HCT116 (cell line): ENCODE results near the gene TTBK1. TPM values are rescaled to one million over a fixed set of nuclear protein-coding genes. Genes with fewer than 3 reads are reported as not detected.

ENCODE experiments used
- ATAC-seq: fragments of 200-7000 bp; cut with Tn5 transposase; 2 replicates; pipeline ENCODE4 v1.9.1; 2020; ENCODE audit warnings: mild to moderate bottlenecking, moderate library complexity
- BruUV-seq: library from RNA; stranded (reverse); fragments of 400-500 nt; replicated peaks from 2 replicates; lab custom pipeline; 2021; lab: Mats Ljungman, UMichigan
- CTCF ChIA-PET: fragments of 300-600 bp; sonication (Branson Sonifier 250); formaldehyde crosslinking; loops from one replicate; lab custom pipeline; 2021; ENCODE audit warnings: antibody characterized with exemption; lab: Charles Lee
- POLR2A ChIA-PET: fragments of 300-600, 350-600 bp; sonication (Branson Sonifier 250); formaldehyde crosslinking; loops from one replicate; lab custom pipeline; 2021; ENCODE audit warnings: antibody characterized with exemption; lab: Charles Lee
- RAD21 ChIA-PET, 2 experiments: fragments of 300-600 bp; sonication (Branson Sonifier 250); formaldehyde crosslinking; loops; one replicate each; lab custom pipeline; 2023; ENCODE audit warnings: low total read pairs in 2 of 2; ENCODE audit not compliant: uncharacterized antibody in 2 of 2, unreplicated experiment in 2 of 2, low non-redundant PET in 1 of 2; lab: Charles Lee
- DNase-seq: peaks from one replicate; pipeline ENCODE4 v3.0.0-alpha.2; 2010; ENCODE audit warnings: low read depth, low spot score
- H2AFZ ChIP-seq: fragments of 200-600 bp; shearing (Covaris generic), sonication (generic); 2 replicates; pipeline ENCODE4 v1.6.1; 2017; ENCODE audit warnings: low read depth, mixed run types, mixed read lengths, antibody characterized with exemption, low read length; ENCODE audit not compliant: poor library complexity, severe bottlenecking
- H3K27ac ChIP-seq: 2 replicates; pipeline ENCODE4 v1.5.1; 2012; ENCODE audit warnings: low read depth, low read length
- H3K27me3 ChIP-seq: fragments of 200-600 bp; sonication (generic); 2 replicates; pipeline ENCODE4 v1.6.1; 2016; ENCODE audit warnings: mixed run types, low read length, mixed read lengths; ENCODE audit not compliant: insufficient read depth
- H3K36me3 ChIP-seq, 2 experiments: fragments of 200-500 bp in 1 of 2; fragments of 200-600 bp in 1 of 2; sonication (Bioruptor generic) in 1 of 2; sonication (generic) in 1 of 2; 2 replicates each; pipeline versions ENCODE4 v1.5.1 to v1.6.1; 2014 to 2016; ENCODE audit warnings: low read length in 2 of 2, inconsistent platforms in 1 of 2, mixed read lengths in 1 of 2, mixed run types in 1 of 2; ENCODE audit not compliant: insufficient read depth in 2 of 2, control insufficient read depth in 1 of 2
- H3K4me1 ChIP-seq, 2 experiments: fragments of 200-600 bp in 1 of 2; sonication (generic) in 1 of 2; 2 replicates each; pipeline versions ENCODE4 v1.5.1 to v1.6.1; 2012 to 2017; ENCODE audit warnings: low read length in 2 of 2, inconsistent platforms in 1 of 2, mild to moderate bottlenecking in 1 of 2, mixed read lengths in 1 of 2, mixed run types in 1 of 2, moderate library complexity in 1 of 2; ENCODE audit not compliant: insufficient read depth in 2 of 2, control insufficient read depth in 1 of 2
- H3K4me2 ChIP-seq: fragments of 200-600 bp; sonication (generic); 2 replicates; pipeline ENCODE4 v1.6.1; 2017; ENCODE audit warnings: mixed run types, low read length, mixed read lengths
- H3K4me3 ChIP-seq, 2 experiments: fragments of 200-600 bp in 1 of 2; sonication (generic) in 1 of 2; replicated peaks in 1 of 2; 2 replicates each; pipeline ENCODE4 v1.5.1; 2011 to 2016; ENCODE audit warnings: low read length in 2 of 2, control low read depth in 1 of 2, low read depth in 1 of 2, mild to moderate bottlenecking in 1 of 2, mixed read lengths in 1 of 2, mixed run types in 1 of 2
- H3K79me2 ChIP-seq: fragments of 200-600 bp; sonication (generic); 2 replicates; pipeline ENCODE4 v1.6.1; 2017; ENCODE audit warnings: mild to moderate bottlenecking, mixed run types, low read length, moderate library complexity, mixed read lengths; ENCODE audit not compliant: insufficient read depth
- H3K9ac ChIP-seq: fragments of 200-600 bp; sonication (generic); 2 replicates; pipeline ENCODE4 v1.6.1; 2016; ENCODE audit warnings: low read length, mixed read lengths
- H3K9me2 ChIP-seq: fragments of 200-600 bp; sonication (generic), shearing (Covaris generic); 2 replicates; pipeline ENCODE4 v1.6.1; 2017; ENCODE audit warnings: mixed run types, mild to moderate bottlenecking, moderate library complexity; ENCODE audit not compliant: insufficient read depth
- H3K9me3 ChIP-seq, 2 experiments: fragments of 200-500 bp in 1 of 2; fragments of 200-600 bp in 1 of 2; sonication (Bioruptor generic) in 1 of 2; sonication (generic) in 1 of 2; 2 replicates each; pipeline ENCODE4 v1.6.1; 2014 to 2017; ENCODE audit warnings: low read length in 2 of 2, mixed read lengths in 2 of 2, inconsistent platforms in 1 of 2, low read depth in 1 of 2, mild to moderate bottlenecking in 1 of 2, mixed run types in 1 of 2, moderate library complexity in 1 of 2; ENCODE audit not compliant: control insufficient read depth in 1 of 2, insufficient read depth in 1 of 2
- H4K20me1 ChIP-seq: fragments of 200-600 bp; sonication (generic), shearing (Covaris generic); 2 replicates; pipeline ENCODE4 v1.6.1; 2017; ENCODE audit warnings: mixed run types, mild to moderate bottlenecking, moderate library complexity; ENCODE audit not compliant: insufficient read depth
- CEBPB ChIP-seq: IDR thresholded peaks from 2 replicates; pipeline ENCODE4 v1.6.1; 2012; ENCODE audit warnings: low read depth
- EGR1 ChIP-seq: IDR thresholded peaks from 2 replicates; pipeline ENCODE4 v1.6.1; 2012; ENCODE audit warnings: low read depth
- EZH2 ChIP-seq: fragments of 200-600 bp; sonication (generic); IDR thresholded peaks from 2 replicates; pipeline ENCODE4 v1.6.1; 2017; ENCODE audit warnings: antibody characterized with exemption, mixed run types
- POLR2AphosphoS5 ChIP-seq: IDR thresholded peaks from 2 replicates; pipeline ENCODE4 v1.6.1; 2011; ENCODE audit warnings: mild to moderate bottlenecking, low read depth, low read length, moderate library complexity
- SIN3A ChIP-seq: IDR thresholded peaks from 2 replicates; pipeline ENCODE4 v1.6.1; 2012; ENCODE audit warnings: low read depth
- SRF ChIP-seq: IDR thresholded peaks from 2 replicates; pipeline ENCODE4 v1.6.1; 2012; ENCODE audit warnings: low read depth
- intact Hi-C: fragments of 100-400 bp; cut with micrococcal nuclease; formaldehyde crosslinking; loops from 2 replicates; pipeline ENCODE4 v1.10.0; 2022
- total RNA-seq: library from RNA; stranded (reverse); gene quantifications from one replicate; pipeline ENCODE4 v1.2.1, GENCODE V29; 2021; ENCODE audit not compliant: unreplicated experiment
- TF ChIP-seq, protein P1 (sequence below): IDR thresholded peaks from 2 replicates; pipeline ENCODE4 v1.6.1; 2012; ENCODE audit warnings: low read depth
- TF ChIP-seq, protein P2 (sequence below): IDR thresholded peaks from 2 replicates; pipeline ENCODE4 v1.6.1; 2012

The TTBK1 gene
- total RNA-seq, 1 experiment from 2014 or later = not detected

DNA sequence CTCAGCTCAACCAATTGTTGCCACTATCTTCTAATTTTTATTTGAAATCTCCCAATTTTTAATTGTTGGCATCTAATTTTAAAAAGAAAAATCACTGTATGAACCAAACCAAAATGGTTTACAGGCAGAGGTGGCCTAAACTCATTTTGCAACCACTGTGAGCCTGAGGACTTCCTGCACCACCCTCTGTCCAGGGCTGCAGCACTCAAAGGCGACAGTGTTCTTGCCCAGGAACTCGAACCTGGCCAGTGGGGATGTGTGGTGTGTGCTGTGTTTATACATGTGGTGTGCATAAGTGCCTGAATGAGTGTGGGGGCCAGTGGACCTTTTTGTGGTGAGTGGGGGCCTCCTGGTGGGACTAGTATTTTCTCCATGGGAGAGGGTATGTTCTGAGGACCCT is 30.4 kb downstream of the TTBK1 start (continued):
- TF ChIP-seq POLR2AphosphoS5 = no peak

DNA sequence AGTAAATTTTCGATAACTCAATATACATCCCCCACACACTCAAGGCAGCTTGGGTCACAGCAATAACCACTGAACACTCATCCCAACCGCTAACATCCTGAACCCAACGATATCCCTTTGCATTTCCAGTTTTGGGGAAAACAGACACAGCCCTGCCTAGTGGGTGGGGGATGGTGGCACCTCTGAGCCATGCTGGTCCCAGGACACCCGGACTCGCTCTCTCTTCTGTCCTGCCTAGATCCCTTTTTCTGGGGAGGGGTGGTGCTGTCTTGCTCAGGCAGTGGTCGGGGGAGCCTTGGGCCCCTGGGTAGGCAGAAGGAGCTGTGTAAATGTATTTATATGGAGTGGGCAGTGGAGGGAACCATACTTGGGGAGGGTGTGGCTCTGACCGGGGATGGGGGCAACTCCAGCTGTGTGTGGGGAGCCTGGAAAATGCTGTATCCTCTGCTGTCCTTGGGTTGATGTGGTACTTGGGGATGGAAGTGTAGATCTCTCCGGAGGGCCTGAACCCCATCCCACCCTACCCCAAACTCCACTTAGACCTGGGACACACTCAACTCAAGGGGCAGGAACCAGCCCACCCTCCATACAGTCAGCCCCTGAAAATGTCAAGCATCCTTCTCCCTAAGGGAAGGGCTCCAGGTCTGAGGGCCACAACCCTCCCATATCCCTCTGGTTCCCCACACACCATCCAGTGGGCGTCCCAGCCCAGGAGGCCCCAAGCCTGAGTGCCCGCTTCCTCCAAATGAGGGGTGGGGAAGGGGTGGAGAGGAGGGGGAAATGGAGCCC is 31.0 kb downstream of the TTBK1 start:
- Histone ChIP-seq H3K27ac (no peak overlapping the region), H3K27me3 (no peaks in the 10 kb centered on the region), H3K9ac (no peak overlapping the region), H2AFZ (no peak overlapping the region), H3K36me3 (no peaks in the 10 kb centered on the region), H3K9me2 (no peaks in the 10 kb centered on the region)
- DNase-seq (no peak), ATAC-seq (no peak)
- CTCF ChIA-PET = no interaction called here
- RAD21 ChIA-PET = no interaction called here
- TF ChIP-seq, protein P1, sequence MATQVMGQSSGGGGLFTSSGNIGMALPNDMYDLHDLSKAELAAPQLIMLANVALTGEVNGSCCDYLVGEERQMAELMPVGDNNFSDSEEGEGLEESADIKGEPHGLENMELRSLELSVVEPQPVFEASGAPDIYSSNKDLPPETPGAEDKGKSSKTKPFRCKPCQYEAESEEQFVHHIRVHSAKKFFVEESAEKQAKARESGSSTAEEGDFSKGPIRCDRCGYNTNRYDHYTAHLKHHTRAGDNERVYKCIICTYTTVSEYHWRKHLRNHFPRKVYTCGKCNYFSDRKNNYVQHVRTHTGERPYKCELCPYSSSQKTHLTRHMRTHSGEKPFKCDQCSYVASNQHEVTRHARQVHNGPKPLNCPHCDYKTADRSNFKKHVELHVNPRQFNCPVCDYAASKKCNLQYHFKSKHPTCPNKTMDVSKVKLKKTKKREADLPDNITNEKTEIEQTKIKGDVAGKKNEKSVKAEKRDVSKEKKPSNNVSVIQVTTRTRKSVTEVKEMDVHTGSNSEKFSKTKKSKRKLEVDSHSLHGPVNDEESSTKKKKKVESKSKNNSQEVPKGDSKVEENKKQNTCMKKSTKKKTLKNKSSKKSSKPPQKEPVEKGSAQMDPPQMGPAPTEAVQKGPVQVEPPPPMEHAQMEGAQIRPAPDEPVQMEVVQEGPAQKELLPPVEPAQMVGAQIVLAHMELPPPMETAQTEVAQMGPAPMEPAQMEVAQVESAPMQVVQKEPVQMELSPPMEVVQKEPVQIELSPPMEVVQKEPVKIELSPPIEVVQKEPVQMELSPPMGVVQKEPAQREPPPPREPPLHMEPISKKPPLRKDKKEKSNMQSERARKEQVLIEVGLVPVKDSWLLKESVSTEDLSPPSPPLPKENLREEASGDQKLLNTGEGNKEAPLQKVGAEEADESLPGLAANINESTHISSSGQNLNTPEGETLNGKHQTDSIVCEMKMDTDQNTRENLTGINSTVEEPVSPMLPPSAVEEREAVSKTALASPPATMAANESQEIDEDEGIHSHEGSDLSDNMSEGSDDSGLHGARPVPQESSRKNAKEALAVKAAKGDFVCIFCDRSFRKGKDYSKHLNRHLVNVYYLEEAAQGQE = no peak
- TF ChIP-seq EGR1 (no peak), EZH2 (no peak), SIN3A (no peak), CEBPB (no peak), SRF (no peak)
- TF ChIP-seq, protein P2, sequence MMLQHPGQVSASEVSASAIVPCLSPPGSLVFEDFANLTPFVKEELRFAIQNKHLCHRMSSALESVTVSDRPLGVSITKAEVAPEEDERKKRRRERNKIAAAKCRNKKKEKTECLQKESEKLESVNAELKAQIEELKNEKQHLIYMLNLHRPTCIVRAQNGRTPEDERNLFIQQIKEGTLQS = no peak
- TF ChIP-seq, all 23 proteins: peak for 0
- no peaks in the 10 kb centered on the region for H3K9me3 ChIP-seq
- no peaks in the 10 kb centered on the region for H4K20me1 ChIP-seq
- POLR2A ChIA-PET = no interaction called here
- H3K4me2 ChIP-seq = no peak overlapping the region
- no TSS peak for BruUV-seq
- no peak overlapping the region for H3K4me3 ChIP-seq
- peaks cover 0 to 12% of the 10 kb centered on the region in 2 experiments; a peak in 2 of 4 replicates for H3K4me1 ChIP-seq
- H3K79me2 ChIP-seq = no peaks in the 10 kb centered on the region
- intact Hi-C loops = no loop called here
